GM21717 (cell line): Measurements from ENCODE around the gene E2F6.

Source experiments
- ATAC-seq: cut with Tn5 transposase; IDR thresholded peaks from one replicate; pipeline ENCODE4 v1.9.1; 2021; ENCODE audit warnings: mild to moderate bottlenecking, moderate library complexity; ENCODE audit not compliant: unreplicated experiment

Gene E2F6

GRCh38 chr2:11494310-11494709 is 28.3 kb upstream of the E2F6 start:
- no peak for ATAC-seq

- no peak for ATAC-seq
These were observed 27.3 kb upstream of the E2F6 start for GRCh38 chr2:11493282-11493681.

DNA sequence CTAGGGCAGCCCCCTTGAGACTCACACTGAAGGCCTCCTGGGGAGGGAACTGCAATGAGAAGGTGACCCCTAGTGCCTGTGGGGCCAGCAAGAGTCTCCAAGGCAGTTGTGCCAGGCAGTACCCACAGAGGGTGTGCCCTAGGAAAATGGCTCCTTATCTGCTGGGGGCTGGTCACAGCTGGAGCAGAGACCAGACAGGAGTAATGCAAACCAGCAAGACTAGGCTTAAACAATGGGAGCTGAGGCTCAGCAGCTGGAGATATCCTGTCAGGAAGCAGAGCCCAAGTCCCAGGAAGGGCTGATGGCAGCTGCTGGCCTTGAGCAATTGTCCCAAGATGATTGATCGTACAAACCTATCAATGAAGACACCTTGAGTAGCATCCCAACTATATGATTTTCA is 26.8 kb upstream of the E2F6 start:
- no peak for ATAC-seq

GRCh38 chr2:11492244-11492643 is 26.3 kb upstream of the E2F6 start:
- no peak for ATAC-seq

DNA sequence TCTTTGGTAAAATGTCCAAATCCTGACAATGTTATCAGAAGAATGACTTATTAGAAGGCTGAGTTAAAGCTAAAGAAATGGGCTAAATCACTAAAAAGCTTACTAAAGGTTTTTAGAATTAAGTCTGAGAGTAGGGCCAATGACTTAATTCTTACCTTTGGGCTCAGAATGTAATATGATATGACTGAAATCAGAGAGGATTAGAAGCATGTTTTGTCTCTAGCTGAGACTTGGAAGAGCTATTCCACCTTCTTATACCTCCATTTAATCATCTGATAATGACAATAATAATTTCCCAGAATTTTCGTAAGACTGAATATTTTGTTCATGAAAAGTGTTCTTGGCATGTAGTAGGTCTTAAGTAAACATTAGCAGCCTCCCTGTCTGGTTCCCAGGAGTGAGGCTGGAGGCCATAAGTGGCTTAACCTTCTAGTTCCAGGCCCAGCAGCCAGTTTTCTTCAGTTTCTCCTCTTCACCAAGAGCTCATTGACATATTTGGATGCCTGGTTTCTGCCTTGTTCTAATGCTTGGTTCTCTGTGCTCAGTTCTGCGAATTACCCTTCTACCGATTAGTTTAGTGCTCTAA is 25.5 kb upstream of the E2F6 start:
- no peak for ATAC-seq

- no peak for ATAC-seq
These were observed 24.2 kb upstream of the E2F6 start for GRCh38 chr2:11490194-11490593.

- no peak for ATAC-seq
These were observed 22.8 kb upstream of the E2F6 start for GRCh38 chr2:11488809-11489208.

- ATAC-seq: no peak
These were observed 18.1 kb upstream of the E2F6 start for GRCh38 chr2:11483806-11484617.

DNA sequence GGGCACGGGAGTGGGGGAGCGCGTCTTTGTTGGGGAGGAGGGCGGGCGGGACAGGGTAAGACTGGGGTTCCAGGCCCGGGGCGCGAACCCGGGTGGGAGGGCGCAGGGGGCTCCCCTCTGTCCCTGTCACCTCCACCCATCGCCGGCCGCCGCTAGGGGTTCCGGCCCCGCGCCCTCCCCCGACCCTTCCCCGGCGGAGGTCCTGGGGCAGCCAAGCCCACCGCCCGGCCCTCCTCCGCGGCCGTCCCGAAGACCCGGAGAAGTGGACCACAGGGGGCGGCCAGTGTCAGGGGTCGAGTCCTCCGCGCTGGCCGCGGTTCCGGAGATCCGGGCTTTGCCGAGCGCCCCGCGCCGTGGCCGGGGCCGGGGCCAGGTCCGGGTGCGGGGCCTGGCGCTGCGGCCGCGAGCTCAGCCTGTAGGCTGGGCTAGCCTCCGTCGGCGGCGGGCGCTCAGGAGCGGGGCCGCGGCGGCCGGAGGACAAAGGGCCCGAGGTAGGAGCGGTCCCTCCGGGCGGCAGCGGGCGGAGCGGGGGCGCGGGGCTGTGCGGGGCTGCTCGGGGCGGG is 16.6 kb upstream of the E2F6 start:
- no peak for ATAC-seq

DNA sequence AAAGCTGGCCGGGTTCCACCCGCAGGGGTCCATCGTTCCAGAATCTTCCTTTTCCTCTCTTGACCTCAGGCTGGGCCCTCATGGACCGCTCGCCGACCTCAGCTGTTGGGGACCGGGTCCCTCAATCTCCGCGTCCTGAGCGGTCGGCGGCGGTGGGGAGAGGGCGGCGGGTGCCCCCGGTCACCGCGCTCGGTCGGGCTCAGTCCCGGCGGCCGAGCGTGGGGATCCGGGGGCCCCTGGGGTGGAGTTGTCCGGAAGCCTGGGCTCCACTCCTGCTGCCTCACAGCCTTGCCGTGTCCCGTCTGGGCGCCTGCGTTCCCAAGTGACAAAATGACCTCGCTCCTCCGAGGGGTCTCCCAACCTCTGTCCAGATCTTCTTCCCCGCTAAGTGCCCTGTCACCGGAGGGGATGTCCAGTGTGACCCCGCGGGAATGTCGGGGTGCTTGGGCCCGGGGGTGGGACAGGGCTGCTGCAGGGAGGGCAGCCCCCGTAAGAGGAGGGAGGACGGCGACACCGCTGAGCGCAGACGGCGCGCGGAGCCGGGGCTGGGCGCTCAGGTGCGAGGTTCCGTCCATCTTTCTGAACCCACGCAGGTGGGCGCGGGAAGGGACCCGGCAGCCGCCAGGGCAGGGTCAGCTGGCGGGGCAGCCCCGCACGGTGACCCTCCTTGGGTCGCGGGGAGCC is 16.0 kb upstream of the E2F6 start:
- no peak for ATAC-seq

DNA sequence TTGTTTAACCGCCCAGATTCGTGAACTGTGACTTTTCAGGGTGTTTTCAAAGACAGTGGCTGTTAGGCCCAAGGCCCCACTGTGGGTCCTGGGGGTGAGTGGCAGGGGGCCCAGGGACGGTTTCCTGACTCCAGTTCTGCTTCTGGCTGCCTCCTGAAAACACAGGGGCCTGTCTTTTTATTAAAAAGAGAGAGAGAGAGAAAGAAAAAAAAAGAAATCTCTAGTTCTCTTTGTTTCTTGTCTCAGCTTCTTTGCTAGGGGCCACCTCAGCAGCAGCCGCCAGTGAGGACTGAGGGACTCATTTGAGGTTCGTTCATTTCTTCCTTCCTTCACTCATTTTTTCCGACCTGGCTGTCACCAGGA is 15.4 kb upstream of the E2F6 start:
- ATAC-seq: no peak

DNA sequence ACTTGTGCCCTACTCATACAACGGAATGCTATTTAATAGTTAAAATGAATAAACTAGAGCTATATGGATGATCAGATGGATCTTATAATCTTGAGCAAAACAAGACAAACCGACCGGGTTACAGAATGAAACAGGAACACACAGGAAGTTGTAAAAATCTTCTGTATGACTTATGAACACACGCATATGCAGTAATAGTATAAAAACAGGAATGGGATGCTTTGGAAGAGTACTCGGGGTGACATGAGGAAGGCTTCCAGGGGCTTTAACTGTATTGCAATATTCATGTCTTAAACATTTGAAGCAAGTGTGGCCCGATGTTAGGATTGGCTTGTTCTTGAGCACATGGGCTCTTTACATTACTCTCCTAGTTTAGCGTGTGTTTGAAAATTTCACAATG is 14.9 kb upstream of the E2F6 start:
- no peak for ATAC-seq

- no peak for ATAC-seq
These were observed 14.4 kb upstream of the E2F6 start for GRCh38 chr2:11480406-11480805.

DNA sequence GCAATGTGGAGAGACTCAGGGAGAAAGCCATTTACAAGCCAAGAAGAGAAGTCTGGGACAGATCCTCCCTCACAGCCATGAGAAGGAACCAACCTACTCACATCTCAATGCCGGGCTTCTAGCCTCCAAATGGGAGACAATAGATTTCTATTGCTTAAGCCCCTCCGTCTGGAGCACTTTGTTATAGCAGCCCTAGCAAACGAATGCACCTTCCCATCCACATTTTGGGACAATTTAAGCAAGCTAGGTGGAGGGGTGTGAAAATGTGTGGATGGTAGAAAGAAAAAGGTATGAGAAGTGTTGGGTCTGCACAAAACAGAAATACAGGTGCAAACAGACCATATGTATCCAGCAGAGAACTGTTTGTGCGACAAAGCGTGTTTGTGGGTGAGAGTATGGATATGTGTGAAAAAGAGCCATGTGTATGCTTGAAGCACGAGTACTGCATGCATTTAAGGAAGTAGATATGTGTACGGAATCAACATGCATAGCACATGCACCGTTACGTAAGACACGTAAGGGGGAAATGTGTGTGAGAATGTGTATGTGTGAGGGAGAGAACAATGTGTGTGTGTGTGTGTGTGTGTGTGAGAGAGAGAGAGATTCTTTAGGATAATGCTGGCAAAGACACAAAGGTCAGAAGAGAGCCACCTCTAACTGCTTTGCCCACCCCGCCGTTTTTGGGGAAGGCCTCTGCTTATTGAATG is 13.1 kb upstream of the E2F6 start:
- ATAC-seq: no peak

DNA sequence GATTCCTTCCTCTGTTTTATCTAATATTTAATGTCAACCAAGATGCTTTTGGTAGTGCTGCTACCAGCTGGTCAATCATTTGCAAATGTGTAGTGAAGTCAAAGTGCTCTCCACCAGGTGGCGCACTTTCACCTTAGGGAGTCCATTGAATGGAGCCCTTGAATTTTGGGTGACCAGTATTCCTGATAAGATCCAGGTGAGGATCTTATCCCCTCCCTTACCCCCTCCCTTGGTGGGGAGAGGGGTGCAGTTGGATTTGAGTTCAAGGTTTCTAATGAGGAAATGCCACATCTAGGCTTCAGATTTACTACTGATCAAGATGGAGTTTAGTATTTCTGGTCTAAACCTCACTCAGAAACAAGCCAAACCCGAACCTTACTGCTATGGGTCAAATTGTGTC is 12.0 kb upstream of the E2F6 start:
- no peak for ATAC-seq

- no peak for ATAC-seq
These were observed 7.9 kb upstream of the E2F6 start for GRCh38 chr2:11473659-11474433.

GRCh38 chr2:11467749-11468148 is 1.8 kb upstream of the E2F6 start:
- ATAC-seq: no peak

DNA sequence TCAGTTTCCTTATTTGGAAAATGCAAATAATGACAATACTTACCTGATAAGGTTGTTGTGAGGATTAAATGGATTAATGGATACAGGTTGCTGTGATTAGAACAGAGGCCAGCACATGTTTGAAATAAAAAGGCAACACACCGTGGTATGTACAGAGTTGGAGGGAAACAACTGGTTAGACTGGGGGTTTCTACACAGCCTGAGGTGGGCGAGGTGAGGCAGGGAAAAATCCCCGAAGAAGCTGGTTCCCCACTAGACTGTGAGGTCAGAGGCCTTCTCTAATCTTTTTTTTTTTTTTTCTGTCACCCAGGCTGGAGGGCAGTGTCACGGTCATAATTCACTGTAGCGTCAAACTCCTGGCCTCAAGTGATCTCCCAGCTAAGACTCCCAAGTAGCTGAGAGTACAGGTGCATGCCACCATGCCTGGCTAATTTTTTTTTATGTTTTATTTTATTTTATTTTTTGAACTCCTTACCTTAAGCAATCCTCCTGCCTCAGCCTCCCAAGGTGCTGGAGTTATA is 1.2 kb upstream of the E2F6 start:
- no peak for ATAC-seq

DNA sequence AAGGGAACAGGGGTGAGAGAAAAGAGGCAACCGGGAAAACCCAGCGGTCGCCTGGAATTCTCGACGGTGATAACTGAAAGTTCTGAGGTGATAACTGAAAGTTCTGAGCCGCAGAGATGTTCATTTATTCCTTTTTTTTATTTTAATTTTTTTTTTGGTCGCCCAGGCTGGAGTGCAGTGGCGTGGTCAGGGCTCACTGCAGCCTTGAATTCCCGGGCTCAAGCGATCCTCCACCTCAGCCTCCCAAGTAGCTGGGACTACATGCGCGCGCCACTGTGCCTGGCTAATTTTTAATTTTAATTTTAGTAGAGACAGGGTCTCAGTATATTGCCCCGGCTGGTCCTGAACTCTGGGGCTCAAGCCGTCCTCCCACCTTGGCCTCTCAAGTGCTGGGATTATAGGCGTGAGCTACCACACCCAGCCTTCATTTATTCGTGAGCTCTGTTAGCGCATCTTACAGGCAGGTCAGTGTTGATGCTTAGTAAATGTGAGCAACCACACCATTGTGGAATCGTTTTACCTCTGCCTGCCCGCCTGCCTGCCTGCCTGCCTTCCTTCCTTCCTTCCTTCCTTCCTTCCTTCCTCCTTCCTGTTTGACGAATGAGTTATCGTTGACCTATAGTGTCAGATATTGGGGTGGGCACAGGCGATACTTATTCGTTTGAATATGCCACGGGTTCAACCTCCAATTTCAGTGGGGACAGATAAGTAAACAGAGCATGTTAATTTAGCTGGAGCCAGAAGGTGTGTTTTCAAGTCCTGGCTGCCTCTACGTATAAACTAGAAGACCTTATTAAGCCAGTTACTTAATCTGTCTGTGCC is 557 bp upstream of the E2F6 start:
- ATAC-seq: peak; percentile 17

DNA sequence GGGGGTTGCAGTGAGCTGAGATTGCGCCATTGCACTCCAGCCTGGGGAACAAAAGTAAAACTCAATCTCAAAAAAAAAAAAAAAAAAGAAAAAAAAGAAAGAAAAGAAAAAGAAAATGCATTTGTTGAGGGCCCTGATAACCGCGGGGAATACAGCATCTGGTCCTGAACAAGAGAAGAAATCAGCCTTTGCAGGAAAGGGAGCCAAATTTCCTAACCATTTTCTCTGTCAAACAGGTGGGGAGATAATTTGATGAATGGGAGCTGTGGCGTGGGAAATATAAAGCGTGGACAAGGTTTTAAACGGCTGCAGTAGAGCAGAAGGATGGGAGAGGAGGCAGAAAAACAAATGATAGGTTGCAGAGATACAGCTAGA is 864 bp downstream of the E2F6 start:
- peak; percentile 3 for ATAC-seq
